ENCODE data around the gene MYO19. TPM values are rescaled to one million over a fixed set of nuclear protein-coding genes. Genes with fewer than 3 reads are reported as not detected.

The MYO19 gene
- total and polyA plus RNA-seq, 4 donors, result 8.7 to 47.2 (median 20.8) TPM

DNA sequence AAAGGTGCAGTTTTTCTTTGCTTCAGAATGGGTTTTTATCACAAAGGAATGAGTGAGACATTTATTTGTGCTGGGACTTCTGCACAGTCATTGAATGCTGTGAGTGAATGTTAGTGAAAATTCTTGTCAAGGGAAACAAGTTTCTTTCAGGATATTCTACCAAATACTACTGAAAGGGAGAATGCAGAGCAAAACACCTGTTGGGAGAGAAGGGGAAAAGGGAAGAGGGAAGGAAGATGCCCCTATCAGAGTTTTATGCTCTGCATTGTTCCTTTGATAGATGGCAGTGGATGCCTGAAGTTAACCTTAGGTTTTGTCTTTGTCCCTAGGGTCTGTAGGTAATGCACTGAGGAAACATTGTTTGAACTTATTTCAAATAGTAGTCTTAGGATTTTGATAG, 13.1 kb upstream of the MYO19 start:
- no peak for DNase-seq (ENCODE audit: low spot score)
- no peak overlapping the region for H3K9ac ChIP-seq (ENCODE audit: low read depth in 1 of 2, low read length in 2 of 2)
- peaks cover 7 to 42% (median 31%) of the 10 kb centered on the region in 4 donors for H3K4me1 ChIP-seq (ENCODE audit: control insufficient read depth in 4 of 4, insufficient read depth in 4 of 4, low read length in 3 of 4)
- H3K36me3 ChIP-seq (ENCODE audit: control insufficient read depth in 4 of 4, insufficient read depth in 3 of 4, low read depth in 1 of 4, low read length in 3 of 4), result peaks cover 0 to 6% (median 1%) of the 10 kb centered on the region in 4 donors
- no peak overlapping the region for H3K4me3 ChIP-seq (ENCODE audit: low read depth in 1 of 3, low read length in 3 of 3)
- TF ChIP-seq TAF1 (conservative IDR thresholded peaks at IDR 0.05), result no peak
- peak; percentile 3 for TF ChIP-seq SP1 (IDR thresholded peaks at IDR 0.05)
- H3K27ac ChIP-seq (ENCODE audit: low read depth in 1 of 2, low read length in 2 of 2), result no peak overlapping the region
- no peaks in the 10 kb centered on the region for H3K9me3 ChIP-seq (ENCODE audit: control insufficient read depth in 4 of 4, low read length in 3 of 4)
- H3K27me3 ChIP-seq (ENCODE audit: control insufficient read depth in 4 of 4, insufficient read depth in 4 of 4, low read length in 3 of 4), result no peaks in the 10 kb centered on the region

DNA sequence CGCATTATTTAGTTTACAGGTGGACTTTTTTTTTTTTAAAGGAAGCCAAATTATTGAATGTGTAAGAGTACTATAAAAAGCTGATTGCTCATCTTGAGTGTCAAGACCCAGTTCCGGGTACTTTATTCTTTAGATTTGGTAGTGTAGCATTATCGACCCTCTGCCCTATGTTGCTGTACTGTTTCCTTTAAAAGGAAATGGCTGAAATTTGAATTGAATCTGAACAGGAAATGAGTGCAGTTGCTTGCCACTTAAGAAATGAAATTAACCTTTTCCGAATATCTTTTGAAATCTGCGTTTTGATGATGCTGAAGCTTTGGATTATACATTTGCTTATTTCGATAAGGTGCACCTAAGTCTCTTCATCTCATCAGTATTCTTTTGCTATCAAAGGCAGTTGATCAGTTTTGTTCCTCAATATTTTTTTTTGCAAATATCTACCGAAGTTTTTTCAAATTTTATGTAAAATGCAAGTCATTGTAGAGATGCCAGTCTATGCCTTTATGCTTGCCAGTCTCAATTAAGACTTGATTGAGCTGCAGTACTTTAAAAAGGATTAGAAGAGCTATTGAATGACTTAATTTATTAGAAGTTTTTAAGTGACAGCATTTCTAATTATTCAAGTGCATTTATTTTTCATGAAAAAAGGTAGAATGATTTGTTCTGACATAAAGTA, 11.9 kb upstream of the MYO19 start:
- H3K9ac ChIP-seq (ENCODE audit: low read depth in 1 of 2, low read length in 2 of 2), result peak overlapping the region; percentile 93 to 98
- peaks cover 6 to 42% (median 31%) of the 10 kb centered on the region in 4 donors for H3K4me1 ChIP-seq (ENCODE audit: control insufficient read depth in 4 of 4, insufficient read depth in 4 of 4, low read length in 3 of 4)
- no peaks in the 10 kb centered on the region for H3K27me3 ChIP-seq (ENCODE audit: control insufficient read depth in 4 of 4, insufficient read depth in 4 of 4, low read length in 3 of 4)
- no peak for DNase-seq (ENCODE audit: low spot score)
- H3K36me3 ChIP-seq (ENCODE audit: control insufficient read depth in 4 of 4, insufficient read depth in 3 of 4, low read depth in 1 of 4, low read length in 3 of 4), result peaks cover 0 to 6% (median 1%) of the 10 kb centered on the region in 4 donors
- H3K9me3 ChIP-seq (ENCODE audit: control insufficient read depth in 4 of 4, low read length in 3 of 4), result no peaks in the 10 kb centered on the region
- H3K4me3 ChIP-seq (ENCODE audit: low read depth in 1 of 3, low read length in 3 of 3), result peak overlapping the region; percentile 93 to 97 (median 93)
- TF ChIP-seq SP1 (IDR thresholded peaks at IDR 0.05), result no peak
- TF ChIP-seq, protein P1, sequence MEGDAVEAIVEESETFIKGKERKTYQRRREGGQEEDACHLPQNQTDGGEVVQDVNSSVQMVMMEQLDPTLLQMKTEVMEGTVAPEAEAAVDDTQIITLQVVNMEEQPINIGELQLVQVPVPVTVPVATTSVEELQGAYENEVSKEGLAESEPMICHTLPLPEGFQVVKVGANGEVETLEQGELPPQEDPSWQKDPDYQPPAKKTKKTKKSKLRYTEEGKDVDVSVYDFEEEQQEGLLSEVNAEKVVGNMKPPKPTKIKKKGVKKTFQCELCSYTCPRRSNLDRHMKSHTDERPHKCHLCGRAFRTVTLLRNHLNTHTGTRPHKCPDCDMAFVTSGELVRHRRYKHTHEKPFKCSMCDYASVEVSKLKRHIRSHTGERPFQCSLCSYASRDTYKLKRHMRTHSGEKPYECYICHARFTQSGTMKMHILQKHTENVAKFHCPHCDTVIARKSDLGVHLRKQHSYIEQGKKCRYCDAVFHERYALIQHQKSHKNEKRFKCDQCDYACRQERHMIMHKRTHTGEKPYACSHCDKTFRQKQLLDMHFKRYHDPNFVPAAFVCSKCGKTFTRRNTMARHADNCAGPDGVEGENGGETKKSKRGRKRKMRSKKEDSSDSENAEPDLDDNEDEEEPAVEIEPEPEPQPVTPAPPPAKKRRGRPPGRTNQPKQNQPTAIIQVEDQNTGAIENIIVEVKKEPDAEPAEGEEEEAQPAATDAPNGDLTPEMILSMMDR (IDR thresholded peaks at IDR 0.05; ENCODE audit: low read depth, low read length, missing input control), result no peak
- no peak for TF ChIP-seq HNF4G (IDR thresholded peaks at IDR 0.05)
- TF ChIP-seq, protein P2, sequence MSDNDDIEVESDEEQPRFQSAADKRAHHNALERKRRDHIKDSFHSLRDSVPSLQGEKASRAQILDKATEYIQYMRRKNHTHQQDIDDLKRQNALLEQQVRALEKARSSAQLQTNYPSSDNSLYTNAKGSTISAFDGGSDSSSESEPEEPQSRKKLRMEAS (IDR thresholded peaks at IDR 0.05), result no peak
- TF ChIP-seq TAF1 (conservative IDR thresholded peaks at IDR 0.05), result no peak
- no peak for TF ChIP-seq FOXA1 (IDR thresholded peaks at IDR 0.05)
- no peak for TF ChIP-seq YY1 (IDR thresholded peaks at IDR 0.05)
- no peak for TF ChIP-seq HNF4A (conservative IDR thresholded peaks at IDR 0.05)
- TF ChIP-seq, protein P3, sequence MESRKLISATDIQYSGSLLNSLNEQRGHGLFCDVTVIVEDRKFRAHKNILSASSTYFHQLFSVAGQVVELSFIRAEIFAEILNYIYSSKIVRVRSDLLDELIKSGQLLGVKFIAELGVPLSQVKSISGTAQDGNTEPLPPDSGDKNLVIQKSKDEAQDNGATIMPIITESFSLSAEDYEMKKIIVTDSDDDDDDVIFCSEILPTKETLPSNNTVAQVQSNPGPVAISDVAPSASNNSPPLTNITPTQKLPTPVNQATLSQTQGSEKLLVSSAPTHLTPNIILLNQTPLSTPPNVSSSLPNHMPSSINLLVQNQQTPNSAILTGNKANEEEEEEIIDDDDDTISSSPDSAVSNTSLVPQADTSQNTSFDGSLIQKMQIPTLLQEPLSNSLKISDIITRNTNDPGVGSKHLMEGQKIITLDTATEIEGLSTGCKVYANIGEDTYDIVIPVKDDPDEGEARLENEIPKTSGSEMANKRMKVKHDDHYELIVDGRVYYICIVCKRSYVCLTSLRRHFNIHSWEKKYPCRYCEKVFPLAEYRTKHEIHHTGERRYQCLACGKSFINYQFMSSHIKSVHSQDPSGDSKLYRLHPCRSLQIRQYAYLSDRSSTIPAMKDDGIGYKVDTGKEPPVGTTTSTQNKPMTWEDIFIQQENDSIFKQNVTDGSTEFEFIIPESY (IDR thresholded peaks at IDR 0.05), result no peak
- no peak for TF ChIP-seq GABPA (IDR thresholded peaks at IDR 0.05 in 1 of 2, conservative IDR thresholded peaks at IDR 0.05 in 1 of 2)
- TF ChIP-seq, protein P4, sequence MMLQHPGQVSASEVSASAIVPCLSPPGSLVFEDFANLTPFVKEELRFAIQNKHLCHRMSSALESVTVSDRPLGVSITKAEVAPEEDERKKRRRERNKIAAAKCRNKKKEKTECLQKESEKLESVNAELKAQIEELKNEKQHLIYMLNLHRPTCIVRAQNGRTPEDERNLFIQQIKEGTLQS (IDR thresholded peaks at IDR 0.05), result no peak
- TF ChIP-seq, protein P5, sequence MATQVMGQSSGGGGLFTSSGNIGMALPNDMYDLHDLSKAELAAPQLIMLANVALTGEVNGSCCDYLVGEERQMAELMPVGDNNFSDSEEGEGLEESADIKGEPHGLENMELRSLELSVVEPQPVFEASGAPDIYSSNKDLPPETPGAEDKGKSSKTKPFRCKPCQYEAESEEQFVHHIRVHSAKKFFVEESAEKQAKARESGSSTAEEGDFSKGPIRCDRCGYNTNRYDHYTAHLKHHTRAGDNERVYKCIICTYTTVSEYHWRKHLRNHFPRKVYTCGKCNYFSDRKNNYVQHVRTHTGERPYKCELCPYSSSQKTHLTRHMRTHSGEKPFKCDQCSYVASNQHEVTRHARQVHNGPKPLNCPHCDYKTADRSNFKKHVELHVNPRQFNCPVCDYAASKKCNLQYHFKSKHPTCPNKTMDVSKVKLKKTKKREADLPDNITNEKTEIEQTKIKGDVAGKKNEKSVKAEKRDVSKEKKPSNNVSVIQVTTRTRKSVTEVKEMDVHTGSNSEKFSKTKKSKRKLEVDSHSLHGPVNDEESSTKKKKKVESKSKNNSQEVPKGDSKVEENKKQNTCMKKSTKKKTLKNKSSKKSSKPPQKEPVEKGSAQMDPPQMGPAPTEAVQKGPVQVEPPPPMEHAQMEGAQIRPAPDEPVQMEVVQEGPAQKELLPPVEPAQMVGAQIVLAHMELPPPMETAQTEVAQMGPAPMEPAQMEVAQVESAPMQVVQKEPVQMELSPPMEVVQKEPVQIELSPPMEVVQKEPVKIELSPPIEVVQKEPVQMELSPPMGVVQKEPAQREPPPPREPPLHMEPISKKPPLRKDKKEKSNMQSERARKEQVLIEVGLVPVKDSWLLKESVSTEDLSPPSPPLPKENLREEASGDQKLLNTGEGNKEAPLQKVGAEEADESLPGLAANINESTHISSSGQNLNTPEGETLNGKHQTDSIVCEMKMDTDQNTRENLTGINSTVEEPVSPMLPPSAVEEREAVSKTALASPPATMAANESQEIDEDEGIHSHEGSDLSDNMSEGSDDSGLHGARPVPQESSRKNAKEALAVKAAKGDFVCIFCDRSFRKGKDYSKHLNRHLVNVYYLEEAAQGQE (IDR thresholded peaks at IDR 0.05), result no peak
- TF ChIP-seq NR2F2 (IDR thresholded peaks at IDR 0.05), result no peak
- TF ChIP-seq JUND (IDR thresholded peaks at IDR 0.05), result no peak
- peak overlapping the region; percentile 99 to 100 for H3K27ac ChIP-seq (ENCODE audit: low read depth in 1 of 2, low read length in 2 of 2)
- WGBS, result 4% methylated on average over 7 of the region's 7 CpGs
